ENCODE measurements around the gene FADS3.
A peak's percentile ranks its signal among the peaks of the same experiment; 100 is the strongest.

Gene FADS3

DNA sequence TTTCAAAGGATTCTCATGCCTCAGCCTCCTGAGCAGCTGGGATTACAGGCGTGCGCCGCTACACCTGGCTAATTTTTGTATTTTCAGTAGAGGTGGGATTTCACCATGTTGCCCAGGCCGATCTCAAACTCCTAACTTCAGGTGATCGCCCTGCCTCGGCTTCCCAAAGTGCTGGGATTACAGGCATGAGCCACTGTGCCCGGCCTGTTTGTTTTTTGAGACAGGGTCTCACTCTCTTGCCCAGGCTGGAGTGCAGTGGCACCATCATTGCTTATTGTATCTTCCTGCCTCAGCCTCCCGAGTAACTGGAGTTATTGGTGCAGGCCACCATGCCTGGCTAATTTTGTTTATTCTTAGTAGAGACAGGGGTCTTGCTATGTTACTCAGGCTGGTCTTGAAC lies 55.2 kb downstream of the FADS3 start:
- Histone ChIP-seq H3K4me3 (ENCODE audit: low read depth, low read length) (no peak overlapping the region), H3K36me3 (peaks cover 69% of the 10 kb centered on the region), H3K27me3 (ENCODE audit: insufficient read depth, low read depth, severe bottlenecking) (no peaks in the 10 kb centered on the region), H3K9me3 (ENCODE audit: severe bottlenecking) (no peaks in the 10 kb centered on the region), H3K27ac (no peak overlapping the region)
- TF ChIP-seq, protein P1, sequence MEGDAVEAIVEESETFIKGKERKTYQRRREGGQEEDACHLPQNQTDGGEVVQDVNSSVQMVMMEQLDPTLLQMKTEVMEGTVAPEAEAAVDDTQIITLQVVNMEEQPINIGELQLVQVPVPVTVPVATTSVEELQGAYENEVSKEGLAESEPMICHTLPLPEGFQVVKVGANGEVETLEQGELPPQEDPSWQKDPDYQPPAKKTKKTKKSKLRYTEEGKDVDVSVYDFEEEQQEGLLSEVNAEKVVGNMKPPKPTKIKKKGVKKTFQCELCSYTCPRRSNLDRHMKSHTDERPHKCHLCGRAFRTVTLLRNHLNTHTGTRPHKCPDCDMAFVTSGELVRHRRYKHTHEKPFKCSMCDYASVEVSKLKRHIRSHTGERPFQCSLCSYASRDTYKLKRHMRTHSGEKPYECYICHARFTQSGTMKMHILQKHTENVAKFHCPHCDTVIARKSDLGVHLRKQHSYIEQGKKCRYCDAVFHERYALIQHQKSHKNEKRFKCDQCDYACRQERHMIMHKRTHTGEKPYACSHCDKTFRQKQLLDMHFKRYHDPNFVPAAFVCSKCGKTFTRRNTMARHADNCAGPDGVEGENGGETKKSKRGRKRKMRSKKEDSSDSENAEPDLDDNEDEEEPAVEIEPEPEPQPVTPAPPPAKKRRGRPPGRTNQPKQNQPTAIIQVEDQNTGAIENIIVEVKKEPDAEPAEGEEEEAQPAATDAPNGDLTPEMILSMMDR (IDR thresholded peaks at IDR 0.05; ENCODE audit: low read depth, low read length) = no peak
- no peak for DNase-seq

GRCh38 chr11:61834278-61835048 lies 56.9 kb downstream of the FADS3 start:
- Histone ChIP-seq H3K9me3 (ENCODE audit: severe bottlenecking) (no peaks in the 10 kb centered on the region), H3K27ac (no peak overlapping the region; the same call in 1 of the 2 replicates), H3K27me3 (ENCODE audit: insufficient read depth, low read depth, severe bottlenecking) (no peaks in the 10 kb centered on the region), H3K36me3 (peaks cover 60% of the 10 kb centered on the region), H3K4me3 (ENCODE audit: low read depth, low read length) (no peak overlapping the region)
- DNase-seq = no peak
- TF ChIP-seq, protein P1 (IDR thresholded peaks at IDR 0.05; ENCODE audit: low read depth, low read length) = no peak

DNA sequence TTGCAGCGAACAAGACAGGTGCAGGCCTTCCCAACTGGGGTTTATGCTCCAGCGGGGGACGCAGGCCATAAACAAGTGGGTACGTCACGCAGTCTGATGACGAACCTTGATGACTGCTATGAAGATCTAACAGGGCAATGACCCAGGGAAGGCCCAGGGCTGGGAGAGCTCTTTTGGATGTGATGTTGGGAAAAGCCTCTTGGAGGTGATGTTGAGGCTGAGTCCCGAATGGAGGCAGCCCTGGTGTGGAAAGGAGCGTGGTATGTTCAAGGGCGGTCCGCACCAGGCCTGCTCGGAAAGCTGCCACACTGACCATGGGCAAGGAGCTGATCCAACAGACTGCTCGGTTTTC lies 57.4 kb downstream of the FADS3 start:
- Histone ChIP-seq H3K27me3 (ENCODE audit: insufficient read depth, low read depth, severe bottlenecking) (no peaks in the 10 kb centered on the region), H3K36me3 (peaks cover 58% of the 10 kb centered on the region), H3K9me3 (ENCODE audit: severe bottlenecking) (no peaks in the 10 kb centered on the region), H3K4me3 (ENCODE audit: low read depth, low read length) (no peak overlapping the region), H3K27ac (no peak overlapping the region)
- no peak for DNase-seq
- TF ChIP-seq, protein P1 (IDR thresholded peaks at IDR 0.05; ENCODE audit: low read depth, low read length) = 0 out of 2 replicates have a peak, but pooled peaks have one; percentile 2

DNA sequence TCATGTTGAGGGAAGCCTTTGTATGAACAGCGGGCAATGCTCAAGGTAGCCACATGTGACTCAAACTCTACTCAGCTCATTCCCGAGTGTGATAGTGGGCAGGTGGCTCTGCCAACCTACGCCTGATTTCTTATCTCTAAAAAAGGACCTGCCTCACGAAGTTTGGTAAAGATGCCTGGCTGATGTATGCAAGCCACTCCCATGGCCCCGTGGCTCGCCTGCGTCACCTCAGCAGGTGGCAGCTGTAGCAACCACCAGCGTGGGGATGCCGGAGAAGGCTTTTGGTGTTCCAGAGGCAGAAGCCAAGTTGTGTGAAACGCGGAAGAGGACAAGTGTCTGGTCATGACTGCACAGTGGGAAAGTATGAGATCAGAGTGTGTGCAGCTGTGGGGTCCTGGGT lies 57.9 kb downstream of the FADS3 start:
- no peaks in the 10 kb centered on the region for H3K27me3 ChIP-seq (ENCODE audit: insufficient read depth, low read depth, severe bottlenecking)
- TF ChIP-seq, protein P1 (IDR thresholded peaks at IDR 0.05; ENCODE audit: low read depth, low read length) = no peak
- H3K4me3 ChIP-seq (ENCODE audit: low read depth, low read length) = no peak overlapping the region
- DNase-seq = no peak
- H3K9me3 ChIP-seq (ENCODE audit: severe bottlenecking) = no peaks in the 10 kb centered on the region
- no peak overlapping the region for H3K27ac ChIP-seq
- peaks cover 58% of the 10 kb centered on the region for H3K36me3 ChIP-seq

DNA sequence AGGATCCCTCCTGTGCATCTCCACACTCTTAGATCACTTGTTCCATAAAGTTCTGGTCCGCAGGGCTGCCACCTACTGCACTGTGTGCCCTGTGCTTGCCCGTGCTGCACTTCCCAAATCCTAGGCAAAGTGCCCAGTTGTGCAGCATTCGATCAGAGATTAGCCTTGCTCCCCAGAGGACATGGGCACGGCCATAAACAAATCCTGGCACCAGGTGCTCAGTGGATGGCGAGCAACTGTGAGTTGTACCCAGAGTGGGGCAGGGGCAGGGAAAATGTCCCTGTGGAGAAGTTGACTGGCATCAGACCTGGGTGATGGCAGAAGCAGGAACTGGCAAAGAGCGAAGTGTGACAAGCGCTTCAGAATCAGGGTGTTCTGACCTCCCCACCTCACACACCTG lies 58.6 kb downstream of the FADS3 start:
- no peaks in the 10 kb centered on the region for H3K27me3 ChIP-seq (ENCODE audit: insufficient read depth, low read depth, severe bottlenecking)
- H3K9me3 ChIP-seq (ENCODE audit: severe bottlenecking) = no peaks in the 10 kb centered on the region
- TF ChIP-seq, protein P1 (IDR thresholded peaks at IDR 0.05; ENCODE audit: low read depth, low read length) = no peak
- no peak overlapping the region for H3K4me3 ChIP-seq (ENCODE audit: low read depth, low read length)
- H3K36me3 ChIP-seq = peaks cover 56% of the 10 kb centered on the region
- no peak overlapping the region for H3K27ac ChIP-seq
- DNase-seq = no peak

- no peak overlapping the region for H3K27ac ChIP-seq
Observed at GRCh38 chr11:61832207-61832606, 59.1 kb downstream of the FADS3 start.

More at GRCh38 chr11:61832207-61832606, 59.1 kb downstream of the FADS3 start:
- no peak overlapping the region for H3K4me3 ChIP-seq (ENCODE audit: low read depth, low read length)
- DNase-seq = no peak
- H3K27me3 ChIP-seq (ENCODE audit: insufficient read depth, low read depth, severe bottlenecking) = no peaks in the 10 kb centered on the region
- H3K9me3 ChIP-seq (ENCODE audit: severe bottlenecking) = no peaks in the 10 kb centered on the region
- TF ChIP-seq, protein P1 (IDR thresholded peaks at IDR 0.05; ENCODE audit: low read depth, low read length) = no peak
- H3K36me3 ChIP-seq = peaks cover 50% of the 10 kb centered on the region

Measured in WERI-Rb-1 (cell line).